HG03135 (cell line): ENCODE data around the gene ANKRD29.
"Not testable (repeated sequence)": the region's sequence is repeated elsewhere in the genome, so short reads cannot be mapped to it uniquely, and the experiment has no call there.

Experiments used
- ATAC-seq: cut with Tn5 transposase; IDR thresholded peaks from one replicate; pipeline ENCODE4 v1.9.1; 2021; ENCODE audit warnings: mild to moderate bottlenecking, moderate library complexity; ENCODE audit not compliant: unreplicated experiment

The ANKRD29 gene

DNA sequence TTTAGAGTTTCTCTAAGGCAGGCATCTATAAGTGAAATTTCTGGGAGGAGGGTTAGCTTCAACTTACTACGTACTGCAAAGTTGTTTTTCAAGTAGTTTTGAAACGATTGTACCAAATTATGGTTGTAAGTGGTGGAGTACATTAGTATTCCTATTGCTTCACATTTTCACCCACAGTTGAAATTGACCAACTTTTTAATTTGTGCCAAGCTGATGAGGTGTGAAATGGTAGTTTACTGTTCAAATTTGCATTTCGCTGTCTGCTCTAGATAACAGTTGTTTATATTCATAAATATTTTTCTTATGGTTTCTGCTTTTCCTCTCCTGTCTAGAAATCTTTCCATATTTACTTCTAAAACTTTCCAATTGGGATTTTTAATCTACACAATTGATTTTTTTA, 95.0 kb downstream of the ANKRD29 start:
- ATAC-seq: no peak

DNA sequence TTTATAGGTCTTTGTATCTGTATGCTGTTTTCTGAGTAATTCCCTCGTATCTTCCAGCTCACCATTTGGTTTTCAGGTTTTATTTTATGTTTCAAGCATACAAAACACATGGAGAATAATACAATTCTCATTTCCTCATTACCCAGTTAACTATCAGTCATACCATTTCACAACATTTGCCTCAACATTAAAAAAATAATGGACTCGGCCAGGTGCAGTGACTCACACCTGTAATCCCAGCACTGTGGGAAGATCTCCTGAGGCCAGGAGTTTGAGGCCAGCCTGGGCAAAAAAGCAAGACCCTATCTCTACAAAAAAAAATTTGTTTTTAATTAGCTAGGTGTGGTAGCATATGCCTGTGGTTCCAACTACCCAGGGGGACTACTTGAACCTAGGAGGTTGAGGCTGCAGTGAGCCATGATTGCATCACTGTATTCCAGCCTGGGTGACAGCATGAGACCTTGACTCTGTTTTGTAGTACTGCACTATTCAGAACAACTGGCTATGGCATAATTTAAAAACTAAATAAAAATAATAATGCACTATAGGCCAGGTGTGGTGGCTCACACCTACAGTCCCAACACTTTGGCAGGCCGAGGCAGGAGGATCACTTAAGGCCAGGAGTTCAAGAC, 96.7 kb downstream of the ANKRD29 start:
- ATAC-seq: no peak

DNA sequence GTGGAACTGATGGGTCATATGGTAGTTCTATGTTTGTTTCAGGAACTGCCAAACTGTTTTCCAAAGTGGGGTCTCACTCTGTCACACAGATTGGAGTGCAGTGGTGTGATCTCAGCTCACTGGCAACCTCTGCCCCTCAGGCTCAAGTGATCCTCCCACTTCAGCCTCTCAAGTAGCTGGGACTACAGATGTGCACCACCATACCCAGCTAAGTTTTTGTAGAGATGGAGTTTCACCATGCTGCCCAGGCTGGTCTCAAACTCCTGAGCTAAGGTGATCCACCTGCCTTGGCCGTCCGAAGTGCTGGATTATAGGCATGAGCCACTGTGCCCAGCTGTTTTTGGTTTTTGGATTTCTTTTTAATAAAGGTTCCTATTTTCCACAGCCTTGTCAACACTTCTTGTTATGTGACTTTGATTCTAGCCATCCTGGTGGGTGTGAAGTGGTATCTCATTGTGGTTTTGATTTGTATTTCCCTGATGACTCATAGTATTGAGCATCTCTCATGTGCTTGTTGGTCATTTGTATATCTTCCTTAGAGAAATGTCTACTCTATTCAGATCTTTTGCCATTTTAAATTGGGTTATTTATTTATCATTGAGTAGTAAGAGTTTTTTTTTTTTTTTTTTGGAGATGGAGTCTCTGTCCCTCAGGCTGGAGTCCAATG, 99.2 kb downstream of the ANKRD29 start:
- ATAC-seq: no peak

DNA sequence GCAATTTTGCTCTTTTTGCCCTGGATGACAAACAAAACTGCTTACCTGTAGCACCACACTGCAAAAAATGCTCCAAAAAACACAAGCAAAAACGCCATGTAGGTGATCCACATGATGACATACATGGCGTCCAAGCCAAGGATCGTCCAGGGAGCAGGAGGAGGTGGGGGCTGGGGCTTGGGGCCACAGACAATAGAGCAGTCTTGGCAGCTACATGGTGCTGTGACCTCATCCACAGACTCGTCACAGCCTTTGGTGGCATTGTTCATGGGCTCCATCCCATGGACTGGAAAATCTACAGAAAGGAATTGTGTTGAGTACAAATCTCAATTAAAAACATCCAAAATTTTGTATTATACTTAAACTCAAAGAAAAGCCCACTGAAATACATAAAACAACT, 102.5 kb downstream of the ANKRD29 start:
- ATAC-seq: no peak

DNA sequence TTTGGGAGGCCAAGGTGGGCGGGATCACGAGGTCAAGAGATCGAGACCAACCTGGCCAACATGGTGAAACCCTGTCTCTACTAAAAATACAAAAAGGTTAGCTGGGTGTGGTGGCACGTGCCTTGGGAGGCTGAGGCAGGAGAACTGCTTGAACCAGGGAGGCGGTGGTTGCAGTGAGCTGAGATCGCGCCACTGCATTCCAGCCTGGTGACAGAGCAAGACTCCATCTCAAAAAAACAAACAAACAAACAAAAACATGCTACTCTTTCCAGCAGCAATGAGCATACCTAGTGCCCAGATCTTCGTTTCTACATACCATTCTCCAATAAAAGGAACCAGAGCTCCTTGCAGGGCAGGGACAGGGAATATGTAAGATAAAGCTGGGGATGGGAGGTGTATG, 105.2 kb downstream of the ANKRD29 start:
- ATAC-seq: not testable (repeated sequence)

DNA sequence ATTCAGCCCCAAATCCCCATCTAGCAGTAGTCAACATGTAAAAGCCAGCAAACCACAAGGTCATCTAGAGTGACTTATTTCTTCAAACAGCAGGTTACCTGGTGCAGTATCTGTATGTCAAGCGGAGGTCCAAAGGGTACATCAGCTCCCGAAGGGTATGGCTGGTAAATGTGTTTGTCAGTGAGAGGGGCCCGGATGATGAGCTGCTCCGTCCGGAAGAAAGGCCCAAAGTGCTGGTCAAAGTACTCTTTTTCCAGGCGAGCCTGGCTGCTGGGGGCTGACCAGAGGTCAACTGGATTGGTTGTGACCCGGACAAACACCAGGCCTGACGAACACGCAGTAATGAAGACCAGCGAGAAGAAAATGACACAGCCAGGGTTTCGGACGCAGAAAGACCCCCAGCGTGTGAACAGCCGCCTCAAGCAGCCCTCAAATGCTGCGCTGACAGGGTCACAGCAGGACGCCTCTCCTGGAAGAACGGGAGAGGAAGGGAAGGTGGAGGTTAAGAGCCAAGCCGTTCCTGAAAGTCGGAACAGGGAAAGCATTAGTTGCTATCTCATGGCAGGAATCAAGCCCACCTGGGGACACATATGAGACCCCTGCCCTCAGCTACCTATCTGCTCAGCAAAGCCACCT, 106.4 kb downstream of the ANKRD29 start:
- no peak for ATAC-seq

DNA sequence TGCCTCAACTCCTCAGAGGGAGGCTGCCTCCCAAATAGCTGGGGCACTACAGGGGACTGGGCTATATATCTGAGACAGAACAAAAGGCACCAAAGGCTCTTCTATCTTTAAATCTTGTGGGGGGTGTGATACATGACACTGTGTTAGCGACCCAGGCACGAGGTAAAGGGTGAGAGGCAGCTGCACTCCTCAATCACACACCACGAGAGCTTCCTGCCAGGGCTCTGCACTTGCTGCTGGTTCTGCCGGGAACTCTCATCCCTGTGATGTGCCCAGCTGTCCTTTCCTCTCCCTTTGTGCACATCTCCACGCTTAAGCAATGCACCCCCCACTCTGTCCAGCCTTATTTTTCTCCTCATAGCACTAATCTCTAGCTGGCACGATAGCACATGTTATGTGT, 108.8 kb downstream of the ANKRD29 start:
- no peak for ATAC-seq

DNA sequence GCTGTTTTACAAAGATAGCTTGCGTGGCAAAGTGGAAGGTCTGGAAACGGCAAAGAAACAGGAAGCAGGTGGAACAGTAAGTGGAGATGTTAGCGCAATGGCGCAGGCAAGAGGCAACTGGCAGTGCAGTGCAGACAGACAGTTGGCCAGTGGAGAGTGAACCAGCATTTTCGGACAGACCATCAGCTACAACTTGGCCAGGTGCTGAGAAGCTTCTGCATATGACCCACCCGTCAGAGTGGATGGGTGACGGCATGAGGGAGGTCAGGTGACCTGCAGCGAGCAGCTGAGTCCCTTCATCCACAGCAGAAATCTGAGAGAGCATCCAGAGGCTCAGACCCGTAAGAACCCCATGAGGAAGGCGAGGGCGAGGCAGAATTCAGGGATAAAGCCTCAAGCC, 110.2 kb downstream of the ANKRD29 start:
- ATAC-seq: no peak

DNA sequence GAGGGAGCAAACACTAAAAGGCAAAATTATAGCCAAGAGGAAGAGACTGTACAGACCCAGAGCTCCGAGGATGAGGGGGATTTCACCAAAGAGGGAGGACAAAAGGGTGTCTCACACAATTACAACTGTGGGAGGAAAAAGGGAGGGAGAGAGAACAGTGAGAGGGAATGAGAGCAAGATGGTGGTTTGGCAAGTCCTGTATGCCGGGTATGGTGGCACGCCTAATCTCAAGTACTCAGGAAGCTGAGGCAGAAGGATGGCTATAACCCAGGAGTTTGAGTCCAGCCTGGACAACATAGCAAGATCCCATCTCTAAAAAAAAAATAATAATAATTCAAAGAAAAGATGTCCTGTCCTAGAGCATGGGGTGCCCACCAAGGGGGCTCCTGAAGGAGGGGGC, 110.7 kb downstream of the ANKRD29 start:
- no peak for ATAC-seq

DNA sequence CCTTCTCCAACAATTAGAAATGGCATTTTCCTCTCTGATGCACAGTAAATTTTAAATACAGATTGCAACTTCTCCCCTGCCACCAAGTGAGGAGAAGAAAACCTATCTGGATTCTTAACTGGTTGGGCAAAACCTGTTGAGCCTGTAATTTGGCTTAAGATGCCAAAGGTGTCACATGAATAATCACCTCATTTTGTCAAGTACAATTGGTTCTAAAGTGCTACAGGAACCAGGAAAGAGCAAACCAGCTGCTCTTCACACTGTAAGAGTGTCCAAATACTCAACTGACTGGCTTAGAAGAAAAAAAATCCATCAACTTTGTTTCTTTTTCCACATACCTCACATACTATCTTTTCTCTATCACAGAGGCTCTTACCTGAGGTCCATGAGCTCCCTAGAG, 111.8 kb downstream of the ANKRD29 start:
- ATAC-seq: no peak
